Retina (tissue), 1 donor: ENCODE data around the gene FAM149A.

Experiments
- DNase-seq: peaks from one replicate; pipeline ENCODE4 v3.0.0-alpha.2; 2016

The FAM149A gene

DNA sequence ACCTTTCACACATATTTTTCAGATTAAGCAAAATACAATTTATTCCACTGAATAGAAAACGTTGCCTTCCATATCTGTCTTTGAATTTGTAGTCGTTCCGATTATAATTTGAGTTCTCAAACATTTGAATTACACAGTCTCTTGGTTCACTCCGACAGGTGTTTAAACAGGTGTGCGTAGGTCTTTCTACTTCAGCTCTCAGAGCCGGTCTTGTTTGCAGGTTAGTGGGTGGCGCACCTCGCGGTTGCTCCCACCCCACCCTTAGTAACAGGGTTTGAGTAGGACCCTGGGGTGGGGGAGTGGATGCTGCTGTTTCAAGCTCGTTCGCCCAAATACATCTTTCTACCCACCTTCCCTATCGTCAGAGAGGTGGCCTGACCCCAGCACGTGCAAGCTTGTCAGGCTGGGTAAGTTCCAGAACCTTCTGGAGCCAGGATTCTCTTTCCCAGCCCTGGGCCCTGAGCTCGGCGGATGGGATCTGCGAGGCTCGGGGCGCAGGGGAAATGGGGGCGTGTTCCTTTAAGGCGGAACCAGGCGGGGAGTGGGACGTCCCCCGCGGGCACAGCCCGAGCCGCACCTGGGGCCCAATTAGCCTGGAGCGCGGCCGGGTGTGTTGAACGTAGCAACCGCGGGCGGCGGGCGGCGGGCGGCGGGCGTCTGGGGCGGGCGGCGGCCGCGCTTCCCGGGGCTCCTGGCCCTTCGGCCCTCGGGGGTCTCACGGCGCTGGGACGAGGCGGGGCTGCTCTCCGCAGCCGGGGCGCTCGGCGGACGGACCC lies at the start of gene FAM149A:
Gene FAM149A, plus strand, starts transcription at position 591 of the 776 bp plus-strand sequence.
- peak; percentile 37 for DNase-seq

- no peak for DNase-seq
Observed at GRCh38 chr4:186058253-186058979, 46.1 kb upstream of the FAM149A start.

- DNase-seq = no peak
Observed at GRCh38 chr4:186058980-186059316, 45.6 kb upstream of the FAM149A start.

DNA sequence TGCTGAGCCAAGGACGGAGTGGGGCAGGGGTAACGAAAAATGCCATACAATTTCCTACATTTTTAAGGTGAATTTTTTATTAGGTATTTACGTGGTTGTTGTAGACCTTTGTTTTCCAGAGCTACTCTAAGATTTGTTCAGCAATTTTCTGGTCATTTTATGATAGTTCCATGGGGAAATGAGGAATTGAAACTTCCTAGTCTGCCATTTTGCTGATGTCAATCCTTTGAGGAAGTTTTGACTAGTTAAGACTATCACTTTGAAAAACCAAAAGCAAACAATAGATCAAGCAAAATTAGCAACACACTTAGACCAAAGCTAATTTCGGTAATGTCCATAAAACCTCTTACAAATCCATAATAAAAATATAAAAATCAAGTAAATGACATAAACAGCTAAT lies 42.6 kb upstream of the FAM149A start:
- DNase-seq = no peak

DNA sequence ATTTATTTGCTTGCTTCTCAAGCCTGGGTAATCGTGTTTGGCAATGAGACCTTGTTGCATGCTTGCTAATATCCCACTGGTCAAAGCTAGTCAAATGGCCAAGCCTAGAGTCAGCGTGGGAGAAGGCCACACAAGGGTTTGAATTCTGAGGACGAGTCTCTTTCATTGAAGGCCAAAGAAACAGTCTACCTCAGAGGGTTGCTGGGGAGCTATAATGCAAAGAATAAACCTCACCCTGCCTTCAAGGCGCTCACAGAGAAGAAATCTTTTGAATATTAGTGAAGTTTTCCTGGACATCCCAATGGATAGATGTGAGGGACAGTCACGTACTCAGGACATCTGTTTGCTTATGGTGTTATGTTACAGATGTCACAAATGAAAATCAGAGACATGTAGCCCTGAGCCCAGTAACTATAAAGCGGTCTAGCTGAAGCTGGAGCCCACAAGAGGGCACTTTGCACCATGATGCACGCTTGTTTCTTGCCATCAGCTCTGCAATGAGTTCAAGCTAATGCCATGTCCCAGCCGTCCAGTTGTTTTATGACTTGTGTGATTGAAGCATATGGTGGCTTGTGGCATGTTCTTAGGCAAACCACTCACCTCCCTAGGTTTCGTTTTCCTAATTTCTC lies 36.6 kb upstream of the FAM149A start:
- no peak for DNase-seq

- no peak for DNase-seq
Observed at GRCh38 chr4:186068581-186069348, 35.7 kb upstream of the FAM149A start, which contains the start of gene TLR3. Gene TLR3 (plus strand): TSS chr4:186069156. CDS start chr4:186076620, 7,464 bp downstream.

- DNase-seq = no peak
Observed at GRCh38 chr4:186069729-186070128, 34.8 kb upstream of the FAM149A start.

DNA sequence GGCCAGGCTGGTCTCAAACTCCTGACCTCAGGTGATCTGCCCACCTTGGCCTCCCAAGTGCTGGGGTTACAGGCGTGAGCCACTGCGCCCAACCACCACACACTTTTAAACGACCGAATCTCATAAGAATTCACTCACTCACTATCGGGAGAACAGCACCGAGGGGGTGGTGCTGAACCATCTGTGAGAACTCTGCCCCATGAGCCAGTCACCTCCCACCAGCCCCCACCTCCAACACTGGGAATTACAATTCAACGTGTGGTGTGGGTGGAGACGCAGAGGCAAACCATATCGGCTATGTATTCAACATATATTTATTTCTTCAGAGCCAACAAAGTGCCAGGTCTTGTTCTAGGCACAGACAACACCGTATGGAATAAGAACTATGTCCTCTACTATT lies 32.0 kb upstream of the FAM149A start:
- DNase-seq = no peak

GRCh38 chr4:186074189-186074588 lies 30.3 kb upstream of the FAM149A start:
- DNase-seq = no peak

GRCh38 chr4:186078981-186079638 lies 25.4 kb upstream of the FAM149A start:
- peak; percentile 36 for DNase-seq

GRCh38 chr4:186079694-186080093 lies 24.8 kb upstream of the FAM149A start:
- peak; percentile 24 for DNase-seq

- DNase-seq = peak; percentile 49
Observed at GRCh38 chr4:186081202-186081807, 23.2 kb upstream of the FAM149A start.

DNA sequence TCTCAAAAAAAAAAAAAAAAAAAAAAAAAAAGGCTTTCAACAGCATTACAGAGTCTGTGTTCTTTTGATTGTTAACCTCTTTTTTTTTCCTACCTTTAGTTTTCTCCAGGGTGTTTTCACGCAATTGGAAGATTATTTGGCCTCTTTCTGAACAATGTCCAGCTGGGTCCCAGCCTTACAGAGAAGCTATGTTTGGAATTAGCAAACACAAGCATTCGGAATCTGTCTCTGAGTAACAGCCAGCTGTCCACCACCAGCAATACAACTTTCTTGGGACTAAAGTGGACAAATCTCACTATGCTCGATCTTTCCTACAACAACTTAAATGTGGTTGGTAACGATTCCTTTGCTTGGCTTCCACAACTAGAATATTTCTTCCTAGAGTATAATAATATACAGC lies 22.3 kb upstream of the FAM149A start:
- no peak for DNase-seq

DNA sequence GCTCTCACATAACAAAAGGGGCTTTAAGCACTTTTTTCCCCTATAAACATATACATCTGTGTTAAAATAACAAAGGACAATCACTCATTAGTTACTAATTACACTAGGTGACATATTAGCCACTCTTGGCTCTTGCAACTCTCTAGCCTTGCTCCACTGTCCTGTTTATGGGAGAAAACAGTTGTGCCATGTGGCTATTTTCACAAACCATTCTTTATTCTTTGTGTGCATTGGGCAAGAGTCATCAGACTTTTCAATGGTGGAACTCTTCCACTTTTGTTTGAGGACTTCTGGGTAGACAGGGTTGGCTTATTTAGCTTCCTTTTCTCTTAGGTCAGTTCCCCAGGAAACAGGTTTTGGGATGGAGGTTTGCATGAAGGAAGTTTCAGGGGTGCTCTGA lies 16.0 kb upstream of the FAM149A start:
- DNase-seq = no peak

GRCh38 chr4:186092296-186092695 lies 12.2 kb upstream of the FAM149A start:
- DNase-seq = no peak

DNA sequence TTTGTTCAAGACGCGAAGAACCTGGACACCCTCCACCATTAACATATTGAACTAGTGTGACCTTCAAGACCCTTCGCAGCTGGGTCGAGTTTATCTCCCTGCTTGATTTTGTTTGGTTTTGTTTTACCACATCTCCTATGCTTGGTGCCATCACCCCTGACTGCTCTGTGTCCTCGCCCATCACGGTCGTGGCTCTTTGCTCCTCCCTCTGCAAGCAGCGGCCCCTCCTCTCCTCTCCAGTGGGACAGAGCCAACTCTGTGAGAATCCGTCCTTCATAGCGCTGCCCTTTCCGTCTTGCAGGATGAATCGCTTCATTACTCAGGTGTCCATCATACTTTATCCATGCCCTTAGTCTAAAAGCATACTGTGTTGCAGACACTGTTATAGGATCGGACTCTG lies 9.1 kb upstream of the FAM149A start:
- DNase-seq = no peak

DNA sequence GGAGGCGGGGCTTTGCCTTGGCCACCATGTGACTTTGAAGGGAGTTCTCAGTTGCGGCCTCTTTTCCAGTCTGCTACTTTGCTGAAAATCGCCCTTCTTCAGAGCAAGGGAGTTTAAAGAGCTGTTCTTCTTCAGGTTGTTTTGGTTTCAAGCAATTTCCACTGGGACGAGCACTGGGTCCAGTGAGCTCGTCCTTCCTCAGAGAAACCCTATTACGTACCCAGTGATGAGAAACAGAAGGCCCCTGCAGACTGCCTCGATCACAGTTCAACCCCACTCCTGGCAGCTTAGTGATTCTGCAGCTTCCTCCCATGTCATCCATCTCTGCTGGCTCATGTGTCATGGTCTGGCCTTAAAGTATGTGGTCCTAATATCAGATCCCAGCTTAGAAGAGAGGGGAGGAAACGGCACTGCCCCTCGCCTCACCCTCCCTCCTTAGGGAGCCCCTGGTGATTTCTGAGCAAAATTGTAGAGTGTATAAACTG lies 7.8 kb upstream of the FAM149A start:
- DNase-seq = no peak

DNA sequence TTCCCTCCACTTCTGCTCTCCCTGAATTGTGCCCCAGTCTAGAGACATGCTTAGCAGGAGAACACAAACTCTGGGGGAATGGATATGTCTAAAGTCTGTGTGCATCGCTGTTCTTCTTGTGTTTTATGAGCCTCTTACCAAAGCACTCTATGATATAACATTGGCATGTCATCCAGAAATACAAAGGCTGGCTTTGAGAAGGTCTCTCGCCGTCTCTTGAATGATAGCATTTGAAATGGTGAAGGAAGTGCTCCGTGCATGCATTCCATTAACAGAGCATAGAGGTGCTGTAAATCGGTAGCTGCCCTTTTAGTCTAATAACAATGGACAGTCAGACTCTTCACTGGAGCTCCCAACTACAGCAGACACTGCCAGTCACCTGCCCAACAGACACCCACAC lies 7.1 kb upstream of the FAM149A start:
- no peak for DNase-seq

DNA sequence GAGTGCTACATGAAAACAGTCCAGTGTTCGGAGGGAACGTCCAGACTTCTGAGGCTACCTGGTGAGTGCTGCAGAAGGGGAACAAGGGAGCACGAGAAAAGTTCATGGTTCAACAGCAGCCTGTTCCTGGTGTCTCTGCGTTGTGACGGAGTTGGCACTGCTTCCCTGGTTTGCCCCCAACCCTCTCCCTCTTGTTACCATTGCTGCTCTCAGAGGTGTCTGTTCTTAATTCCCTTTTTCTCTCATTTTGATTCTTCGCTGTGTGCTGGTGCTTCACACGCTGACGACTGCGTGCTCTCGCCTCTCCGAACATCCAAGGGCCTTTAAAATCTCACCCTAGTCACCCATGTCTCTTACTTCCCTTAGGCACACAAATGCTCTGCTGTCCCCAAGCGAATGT lies 1.6 kb upstream of the FAM149A start:
- no peak for DNase-seq

DNA sequence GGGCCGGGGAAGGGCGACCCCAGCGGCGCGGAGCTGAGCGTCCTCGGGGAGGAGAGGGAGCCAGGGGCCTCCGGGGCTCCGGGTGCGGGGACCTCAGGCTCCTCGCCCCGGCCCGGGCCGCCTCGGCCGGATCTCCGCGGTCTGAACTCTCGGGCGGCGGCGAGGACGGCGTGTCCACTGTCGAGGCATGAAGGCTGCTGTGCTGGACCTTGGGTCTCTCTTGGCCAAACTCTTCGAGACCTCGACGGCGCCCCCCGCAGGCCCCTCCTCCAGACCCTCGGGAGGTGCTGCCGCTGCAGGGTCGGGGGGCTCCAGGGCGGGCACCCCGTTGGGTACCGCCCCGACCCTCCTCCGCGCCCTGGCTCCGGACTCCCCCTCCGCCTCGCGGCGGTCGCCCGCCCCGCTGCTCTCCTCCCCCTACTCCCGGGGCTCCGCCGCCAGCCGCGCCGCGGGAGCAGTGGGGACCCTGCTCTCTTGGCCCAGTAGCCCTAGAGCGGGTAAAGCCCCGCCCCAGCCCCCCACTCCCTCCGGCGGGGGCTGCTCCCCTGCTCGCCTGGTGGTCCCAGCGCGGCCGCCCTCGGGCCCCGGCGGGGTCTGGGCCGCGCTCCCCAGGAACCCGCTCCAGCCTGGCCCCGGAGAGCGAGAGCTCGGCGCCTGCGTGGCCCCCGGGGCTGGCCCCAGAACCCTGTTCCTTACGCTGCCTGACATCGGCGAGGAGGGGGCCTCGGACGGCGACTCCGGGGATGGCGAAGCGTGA lies 564 bp downstream of the FAM149A start:
- DNase-seq = peak; percentile 75

- peak; percentile 58 for DNase-seq
Observed at GRCh38 chr4:186105647-186106321, 1.3 kb downstream of the FAM149A start.
